B cell (primary cell): ENCODE measurements around the gene SSX2IP. TPM values are rescaled to one million over a fixed set of nuclear protein-coding genes. Genes with fewer than 3 reads are reported as not detected.
A peak's percentile ranks its signal among the peaks of the same experiment; 100 is the strongest.

ENCODE experiments used
- ATAC-seq: fragments of 200-7000 bp; cut with Tn5 transposase; one replicate; pipeline ENCODE4 v1.10.0; 2021; ENCODE audit warnings: low read depth, mild to moderate bottlenecking, moderate number of reproducible peaks, moderate library complexity
- CTCF ChIA-PET: fragments of 350-600 bp; sonication (Branson Sonifier 250); formaldehyde crosslinking; loops from one replicate; lab custom pipeline; 2021; ENCODE audit warnings: antibody characterized with exemption, inconsistent platforms; lab: Charles Lee
- POLR2A ChIA-PET: fragments of 350-600 bp; sonication (Branson Sonifier 250); formaldehyde crosslinking; loops from one replicate; lab custom pipeline; 2021; ENCODE audit warnings: antibody characterized with exemption; lab: Charles Lee
- DNase-seq: peaks from one replicate; pipeline ENCODE4 v3.0.0; 2013
- H2AFZ ChIP-seq: 2 replicates; pipeline ENCODE4 v1.6.1; 2012; ENCODE audit warnings: mild to moderate bottlenecking, low read depth, low read length; ENCODE audit not compliant: insufficient read depth, poor library complexity, severe bottlenecking
- H3K27ac ChIP-seq, 2 donors: 1 replicate in 1 of 2; 2 replicates in 1 of 2; pipeline ENCODE4 v1.5.1; 2012 to 2013; ENCODE audit warnings: low read length in 2 of 2, mild to moderate bottlenecking in 2 of 2, moderate library complexity in 1 of 2
- H3K27me3 ChIP-seq, 4 experiments: fragments of 200-600 bp in 1 of 4; sonication (generic) in 1 of 4; replicated peaks in 1 of 4; 1 replicate in 2 of 4; 2 replicates in 2 of 4; pipeline versions ENCODE4 v1.6.1 to v1.7.0; 2013 to 2016; ENCODE audit warnings: low read length in 3 of 4, mild to moderate bottlenecking in 2 of 4, mixed read lengths in 1 of 4, moderate library complexity in 1 of 4; ENCODE audit not compliant: insufficient read depth in 4 of 4, control insufficient read depth in 3 of 4; ENCODE audit errors: control extremely low read depth in 1 of 4
- H3K36me3 ChIP-seq, 2 experiments: replicated peaks in 1 of 2; 1 replicate in 1 of 2; 2 replicates in 1 of 2; pipeline versions ENCODE4 v1.6.1 to v1.7.1; 2013; ENCODE audit warnings: low read length in 1 of 2; ENCODE audit not compliant: insufficient read depth in 2 of 2, control insufficient read depth in 1 of 2; ENCODE audit errors: control extremely low read depth in 1 of 2, extremely low read depth in 1 of 2
- H3K4me1 ChIP-seq, 2 donors: fragments of 200-600 bp in 1 of 2; sonication (generic) in 1 of 2; 1 replicate in 1 of 2; 2 replicates in 1 of 2; pipeline versions ENCODE4 v1.5.1 to v1.6.1; 2013 to 2017; ENCODE audit warnings: low read length in 2 of 2; ENCODE audit not compliant: control insufficient read depth in 2 of 2, insufficient read depth in 2 of 2
- H3K4me2 ChIP-seq: replicated peaks from 2 replicates; pipeline ENCODE3; 2012; ENCODE audit warnings: mild to moderate bottlenecking, low read depth, low read length; ENCODE audit not compliant: poor library complexity, severe bottlenecking
- H3K4me3 ChIP-seq, 5 experiments: fragments of 200-600 bp in 1 of 5; sonication (generic) in 1 of 5; 1 replicate in 3 of 5; 2 replicates in 2 of 5; pipeline versions ENCODE4 v1.5.1 to v1.7.0; 2011 to 2016; ENCODE audit warnings: low read length in 4 of 5, mild to moderate bottlenecking in 4 of 5, low read depth in 2 of 5, control low read depth in 1 of 5, moderate library complexity in 1 of 5; ENCODE audit not compliant: insufficient read depth in 1 of 5; ENCODE audit errors: control extremely low read depth in 1 of 5, extremely low read depth in 1 of 5
- H3K79me2 ChIP-seq: fragments of 200-600 bp; sonication (generic); one replicate; pipeline ENCODE4 v1.6.0; 2016; ENCODE audit warnings: low read length; ENCODE audit not compliant: control insufficient read depth, insufficient read depth
- H3K9ac ChIP-seq: fragments of 200-600 bp; sonication (generic); 2 replicates; pipeline ENCODE4 v1.6.1; 2017; ENCODE audit warnings: mild to moderate bottlenecking, low read length, moderate library complexity
- H3K9me3 ChIP-seq, 3 donors: one replicate each; pipeline versions ENCODE4 v1.6.1 to v1.7.1; 2013; ENCODE audit warnings: low read length in 2 of 3; ENCODE audit not compliant: control insufficient read depth in 2 of 3, insufficient read depth in 1 of 3; ENCODE audit errors: control extremely low read depth in 1 of 3
- H4K20me1 ChIP-seq: 2 replicates; pipeline ENCODE4 v1.6.0; 2012; ENCODE audit warnings: mild to moderate bottlenecking, low read length; ENCODE audit not compliant: insufficient read depth, control insufficient read depth, poor library complexity, severe bottlenecking
- H3K27ac Mint-ChIP-seq: one replicate; pipeline ENCODE4 v1.8.0; 2021; ENCODE audit warnings: mixed read lengths
- H3K27me3 Mint-ChIP-seq: one replicate; pipeline ENCODE4 v1.8.0; 2021; ENCODE audit warnings: mixed read lengths
- H3K4me1 Mint-ChIP-seq: one replicate; pipeline ENCODE4 v1.8.0; 2021; ENCODE audit warnings: mixed read lengths
- H3K4me3 Mint-ChIP-seq: one replicate; pipeline ENCODE4 v1.8.0; 2021; ENCODE audit warnings: mixed read lengths
- H3K9me3 Mint-ChIP-seq: one replicate; pipeline ENCODE4 v1.8.0; 2022; ENCODE audit warnings: mixed read lengths; ENCODE audit not compliant: insufficient read depth
- EZH2 ChIP-seq: IDR thresholded peaks from 2 replicates; pipeline ENCODE4 v1.6.1; 2012; ENCODE audit warnings: borderline replicate concordance, low read depth, mild to moderate bottlenecking, moderate library complexity, low read length; ENCODE audit not compliant: insufficient read depth, poor library complexity, severe bottlenecking
- WGBS: methylation state at CpG from one replicate; pipeline ENCODE4 v1.1.5; 2013; ENCODE audit warnings: missing lambda C conversion rate; ENCODE audit not compliant: insufficient coverage; 5-methylcytosine and 5-hydroxymethylcytosine counted together
- intact Hi-C: fragments of 100-400 bp; cut with micrococcal nuclease; formaldehyde crosslinking; loops from one replicate; pipeline ENCODE4 v1.10.0; 2022
- polyA plus RNA-seq: library from polyadenylated mRNA; depleted of rRNA; stranded (reverse); fragments of >200 nt; gene quantifications from 2 replicates; pipeline ENCODE4 v1.2.3, GENCODE V29; 2012
- total RNA-seq, 2 donors: library from RNA; stranded (reverse); fragments of 120-200 nt in 1 of 2; gene quantifications; 1 replicate in 1 of 2; 2 replicates in 1 of 2; pipeline versions ENCODE4 v1.2.3 to v1.2.4, GENCODE V29; 2013 to 2022
- TF ChIP-seq, protein P1 (sequence below): fragments of 200-600 bp; IDR thresholded peaks from one replicate; pipeline ENCODE4 v1.8.0; 2022; ENCODE audit warnings: antibody characterized with exemption, mild to moderate bottlenecking

The SSX2IP gene
- total and polyA plus RNA-seq, 2 donors (not counting 1 experiment from before 2014, with no cell fraction given): 0.95 to 10.3 TPM

DNA sequence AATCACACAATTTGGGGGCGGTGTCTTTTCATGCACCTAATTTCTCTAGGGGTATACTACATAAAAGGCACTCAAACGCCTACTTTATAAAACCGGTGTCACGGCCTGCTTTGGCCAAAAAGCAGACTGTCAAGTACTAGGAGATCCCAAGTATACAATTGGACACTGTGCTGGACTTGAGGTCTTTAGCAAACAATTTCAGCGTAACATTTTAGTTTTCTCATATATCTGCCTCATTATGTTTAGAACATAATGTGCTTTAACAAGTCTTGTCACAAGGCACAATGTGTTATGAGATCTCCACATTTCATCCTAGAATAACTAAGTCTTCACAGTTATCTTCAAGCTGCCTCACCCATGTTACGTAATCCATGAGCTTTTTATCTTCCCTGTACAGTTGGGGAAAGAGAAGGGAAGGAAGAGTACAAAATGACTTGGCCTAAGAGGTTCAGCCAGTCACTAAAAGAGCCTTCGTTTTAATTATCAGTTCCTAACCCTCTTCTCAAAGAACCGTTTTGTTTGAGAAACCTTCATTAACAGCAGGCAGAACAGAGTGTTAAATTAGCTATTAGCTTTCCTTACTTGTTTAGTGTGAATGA lies 1.7 kb downstream of the SSX2IP start:
- Histone ChIP-seq H3K36me3 (no peaks in the 10 kb centered on the region), H3K9me3 (no peaks in the 10 kb centered on the region), H4K20me1 (no peaks in the 10 kb centered on the region), H3K4me3 (no peak overlapping the region), H3K4me2 (no peak overlapping the region), H2AFZ (no peak overlapping the region), H3K27me3 (no peaks in the 10 kb centered on the region), H3K4me1 (peaks cover 12 to 24% of the 10 kb centered on the region in 2 donors), H3K9ac (no peak overlapping the region), H3K79me2 (peaks cover 26% of the 10 kb centered on the region), H3K27ac (no peak overlapping the region)
- Mint-ChIP-seq H3K4me3 (peak overlapping the region; percentile 38), H3K9me3 (no peaks in the 10 kb centered on the region), H3K4me1 (peaks cover 24% of the 10 kb centered on the region), H3K27me3 (no peaks in the 10 kb centered on the region), H3K27ac (no peak overlapping the region)
- POLR2A ChIA-PET: no interaction called here
- no peak for DNase-seq
- WGBS: 96% methylated on average over 4 of the region's 8 CpGs
- intact Hi-C loops: no loop called here
- CTCF ChIA-PET: interaction anchor here (1.2 to 1.5 kb wide), 5 partner anchors 10 to 251 kb away, joined by 3 to 5 read pairs (median 3); no protein-coding TSS in a partner anchor
- ATAC-seq: no peak
- TF ChIP-seq, protein P1, sequence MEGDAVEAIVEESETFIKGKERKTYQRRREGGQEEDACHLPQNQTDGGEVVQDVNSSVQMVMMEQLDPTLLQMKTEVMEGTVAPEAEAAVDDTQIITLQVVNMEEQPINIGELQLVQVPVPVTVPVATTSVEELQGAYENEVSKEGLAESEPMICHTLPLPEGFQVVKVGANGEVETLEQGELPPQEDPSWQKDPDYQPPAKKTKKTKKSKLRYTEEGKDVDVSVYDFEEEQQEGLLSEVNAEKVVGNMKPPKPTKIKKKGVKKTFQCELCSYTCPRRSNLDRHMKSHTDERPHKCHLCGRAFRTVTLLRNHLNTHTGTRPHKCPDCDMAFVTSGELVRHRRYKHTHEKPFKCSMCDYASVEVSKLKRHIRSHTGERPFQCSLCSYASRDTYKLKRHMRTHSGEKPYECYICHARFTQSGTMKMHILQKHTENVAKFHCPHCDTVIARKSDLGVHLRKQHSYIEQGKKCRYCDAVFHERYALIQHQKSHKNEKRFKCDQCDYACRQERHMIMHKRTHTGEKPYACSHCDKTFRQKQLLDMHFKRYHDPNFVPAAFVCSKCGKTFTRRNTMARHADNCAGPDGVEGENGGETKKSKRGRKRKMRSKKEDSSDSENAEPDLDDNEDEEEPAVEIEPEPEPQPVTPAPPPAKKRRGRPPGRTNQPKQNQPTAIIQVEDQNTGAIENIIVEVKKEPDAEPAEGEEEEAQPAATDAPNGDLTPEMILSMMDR: no peak
- TF ChIP-seq EZH2: no peak

DNA sequence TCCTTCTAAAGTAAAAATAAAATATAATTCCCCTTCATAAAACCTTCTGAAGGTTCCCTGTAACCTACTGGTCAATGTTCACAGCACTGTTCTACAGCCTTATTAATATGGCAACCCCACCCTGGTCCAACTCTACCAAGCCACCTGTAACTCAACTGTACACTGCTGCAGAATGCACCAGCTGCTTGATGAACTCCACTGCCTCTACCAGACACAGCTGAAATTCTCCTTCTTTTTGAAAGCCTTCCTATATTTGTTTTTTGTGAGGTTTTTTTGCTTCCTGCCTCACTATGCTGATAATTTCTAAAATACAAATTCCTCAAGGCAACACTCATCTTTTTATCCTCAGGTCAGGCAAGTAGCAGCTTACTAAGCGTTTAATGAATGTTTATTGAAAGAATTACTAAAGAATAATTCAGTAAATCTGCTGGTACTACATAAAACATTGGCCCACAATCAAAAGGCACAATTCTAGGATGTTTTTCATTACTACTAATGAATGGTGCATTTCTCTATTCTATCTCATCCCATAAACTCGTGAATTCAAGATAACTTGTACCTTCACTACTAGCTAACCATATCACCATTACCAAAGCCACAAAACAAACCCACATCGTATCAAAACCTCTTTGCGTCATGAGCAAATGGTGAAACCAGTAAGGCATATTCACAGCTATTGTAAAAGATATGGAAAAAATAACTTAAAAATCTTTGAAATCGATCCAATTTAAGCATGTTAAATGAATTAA lies 2.4 kb downstream of the SSX2IP start:
- ATAC-seq: no peak
- no peak overlapping the region for H3K27ac Mint-ChIP-seq
- Histone ChIP-seq H3K4me2 (no peak overlapping the region), H4K20me1 (no peaks in the 10 kb centered on the region), H3K27ac (no peak overlapping the region), H3K36me3 (no peaks in the 10 kb centered on the region), H3K27me3 (no peaks in the 10 kb centered on the region), H3K4me3 (no peak overlapping the region), H2AFZ (no peak overlapping the region), H3K9me3 (no peaks in the 10 kb centered on the region), H3K4me1 (peaks cover 12 to 19% of the 10 kb centered on the region in 2 donors), H3K79me2 (peaks cover 30% of the 10 kb centered on the region), H3K9ac (no peak overlapping the region)
- WGBS: 100% methylated on average over 1 of the region's 5 CpGs
- ChIA-PET CTCF (interaction anchor here (1.2 to 1.8 kb wide), 3 partner anchors 12 to 251 kb away, joined by 3 to 4 read pairs (median 3); no protein-coding TSS in a partner anchor), POLR2A (no interaction called here)
- TF ChIP-seq, protein P1: no peak
- no peak for TF ChIP-seq EZH2
- intact Hi-C loops: no loop called here
- no peaks in the 10 kb centered on the region for H3K9me3 Mint-ChIP-seq
- no peaks in the 10 kb centered on the region for H3K27me3 Mint-ChIP-seq
- no peak overlapping the region for H3K4me3 Mint-ChIP-seq
- DNase-seq: no peak
- H3K4me1 Mint-ChIP-seq: peaks cover 20% of the 10 kb centered on the region
